Loucy (cell line): ENCODE measurements around the gene TMEM248.
"Not testable (repeated sequence)": the region's sequence is repeated elsewhere in the genome, so short reads cannot be mapped to it uniquely, and the experiment has no call there.

Experiments used
- H2AFZ ChIP-seq: fragments of 200-600 bp; sonication (generic); 2 replicates; pipeline ENCODE4 v1.6.0; 2016; ENCODE audit warnings: antibody characterized with exemption, mild to moderate bottlenecking, low read length, moderate library complexity
- H3F3A ChIP-seq: fragments of 200-600 bp; 2 replicates; pipeline ENCODE4 v1.6.0; 2016; ENCODE audit warnings: antibody characterized with exemption, low read depth, mild to moderate bottlenecking
- H3K27me3 ChIP-seq: fragments of 200-600 bp; sonication (generic); 2 replicates; pipeline ENCODE4 v1.6.1; 2014; ENCODE audit warnings: low read length, mild to moderate bottlenecking; ENCODE audit not compliant: insufficient read depth, poor library complexity, severe bottlenecking
- H3K36me3 ChIP-seq: fragments of 200-600 bp; sonication (generic); 2 replicates; pipeline ENCODE4 v1.6.1; 2016; ENCODE audit warnings: low read length; ENCODE audit not compliant: insufficient read depth
- H3K4me1 ChIP-seq: fragments of 200-600 bp; sonication (generic); 2 replicates; pipeline ENCODE4 v1.5.1; 2014; ENCODE audit warnings: low read length, mild to moderate bottlenecking; ENCODE audit not compliant: insufficient read depth, poor library complexity, severe bottlenecking
- H3K4me2 ChIP-seq: fragments of 200-600 bp; sonication (generic); 2 replicates; pipeline ENCODE4 v1.6.0; 2014; ENCODE audit warnings: antibody characterized with exemption, low read length, low read depth, mild to moderate bottlenecking; ENCODE audit not compliant: poor library complexity, severe bottlenecking
- H3K4me3 ChIP-seq: fragments of 200-600 bp; sonication (generic); 2 replicates; pipeline ENCODE4 v1.5.1; 2014; ENCODE audit warnings: low read length, mild to moderate bottlenecking, mixed read lengths; ENCODE audit not compliant: poor library complexity, severe bottlenecking
- H3K79me2 ChIP-seq: fragments of 200-600 bp; sonication (generic); 2 replicates; pipeline ENCODE4 v1.6.1; 2014; ENCODE audit warnings: low read length; ENCODE audit not compliant: insufficient read depth
- H3K9ac ChIP-seq: fragments of 200-600 bp; sonication (generic); 2 replicates; pipeline ENCODE4 v1.6.0; 2014; ENCODE audit warnings: mild to moderate bottlenecking, low read depth, low read length, moderate library complexity; ENCODE audit not compliant: poor library complexity, severe bottlenecking
- H3K9me2 ChIP-seq: fragments of 200-600 bp; sonication (generic); replicated peaks from 2 replicates; pipeline ENCODE4 v1.6.1; 2016; ENCODE audit warnings: low read depth, low read length, mixed read lengths
- H3K9me3 ChIP-seq: fragments of 200-600 bp; sonication (generic); 2 replicates; pipeline ENCODE4 v1.6.1; 2014; ENCODE audit warnings: mild to moderate bottlenecking, antibody characterized with exemption, low read length, low read depth; ENCODE audit not compliant: insufficient read depth
- H4K20me1 ChIP-seq: fragments of 200-600 bp; sonication (generic); 2 replicates; pipeline ENCODE4 v1.6.0; 2014; ENCODE audit warnings: antibody characterized with exemption, low read length, mild to moderate bottlenecking; ENCODE audit not compliant: insufficient read depth, poor library complexity, severe bottlenecking
- EZH2phosphoT487 ChIP-seq: fragments of 200-600 bp; IDR thresholded peaks from 2 replicates; pipeline ENCODE4 v1.6.1; 2018; ENCODE audit warnings: antibody characterized with exemption, mild to moderate bottlenecking, moderate library complexity, borderline replicate concordance
- TF ChIP-seq, protein P1 (sequence below): fragments of 200-600 bp; sonication (generic); conservative IDR thresholded peaks from 2 replicates; pipeline ENCODE4 v1.5.1; 2014; ENCODE audit warnings: mild to moderate bottlenecking, antibody characterized with exemption, low read length

TMEM248 gene

DNA sequence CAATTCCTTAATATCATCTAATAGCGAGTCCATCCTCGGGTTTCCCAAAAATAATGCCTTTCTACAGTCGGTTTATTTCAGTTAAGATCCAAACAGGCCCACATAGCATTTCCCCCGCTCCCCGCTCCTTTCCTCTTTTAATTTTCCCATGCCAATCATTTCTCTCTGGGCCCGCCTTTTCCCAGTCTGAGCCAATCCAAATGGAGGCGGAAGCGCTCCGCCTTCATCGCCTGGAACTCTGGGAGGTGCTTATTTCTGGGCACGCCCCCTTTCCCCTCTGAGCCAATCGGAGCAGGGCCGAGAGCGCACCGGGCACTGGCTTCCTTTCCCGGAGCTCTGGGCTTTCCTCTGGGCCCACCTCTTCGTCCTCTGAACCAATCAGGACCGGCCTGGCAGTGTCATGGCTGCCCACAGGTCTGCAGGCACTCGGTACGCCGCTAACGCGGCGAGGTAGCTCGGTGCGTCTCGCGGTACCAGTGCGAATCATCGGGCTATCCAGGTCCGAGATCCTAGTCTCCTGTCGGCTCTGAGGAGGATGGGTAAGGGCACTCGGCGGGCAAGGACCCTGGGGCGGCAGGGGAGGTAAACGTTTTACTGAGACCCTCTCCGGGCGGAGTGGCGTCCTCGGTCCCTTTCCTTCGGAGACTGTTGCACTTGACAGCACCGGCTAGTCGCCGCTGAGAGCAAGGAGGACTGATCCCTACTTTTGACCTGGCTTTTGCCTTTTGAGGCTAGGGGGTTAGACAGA is 75.6 kb downstream of the TMEM248 start, which contains the start of gene TYW1:
Gene TYW1 (plus strand): TSS at position 390 of the 748 bp plus-strand sequence. CDS start 146 bp downstream, at position 536.
- not testable (repeated sequence) for H3K9me2 ChIP-seq, H3K9me3 ChIP-seq, H3K4me1 ChIP-seq, H4K20me1 ChIP-seq, H3K27me3 ChIP-seq, H3K36me3 ChIP-seq, H3F3A ChIP-seq
- Histone ChIP-seq H3K4me3 (peak within 1 kb of the TSS; percentile 80), H3K79me2 (peaks cover 34% of the 10 kb centered on the region), H3K4me2 (peak within 1 kb of the TSS; percentile 83), H2AFZ (peak within 1 kb of the TSS; percentile 89), H3K9ac (peak within 1 kb of the TSS; percentile 79)

DNA sequence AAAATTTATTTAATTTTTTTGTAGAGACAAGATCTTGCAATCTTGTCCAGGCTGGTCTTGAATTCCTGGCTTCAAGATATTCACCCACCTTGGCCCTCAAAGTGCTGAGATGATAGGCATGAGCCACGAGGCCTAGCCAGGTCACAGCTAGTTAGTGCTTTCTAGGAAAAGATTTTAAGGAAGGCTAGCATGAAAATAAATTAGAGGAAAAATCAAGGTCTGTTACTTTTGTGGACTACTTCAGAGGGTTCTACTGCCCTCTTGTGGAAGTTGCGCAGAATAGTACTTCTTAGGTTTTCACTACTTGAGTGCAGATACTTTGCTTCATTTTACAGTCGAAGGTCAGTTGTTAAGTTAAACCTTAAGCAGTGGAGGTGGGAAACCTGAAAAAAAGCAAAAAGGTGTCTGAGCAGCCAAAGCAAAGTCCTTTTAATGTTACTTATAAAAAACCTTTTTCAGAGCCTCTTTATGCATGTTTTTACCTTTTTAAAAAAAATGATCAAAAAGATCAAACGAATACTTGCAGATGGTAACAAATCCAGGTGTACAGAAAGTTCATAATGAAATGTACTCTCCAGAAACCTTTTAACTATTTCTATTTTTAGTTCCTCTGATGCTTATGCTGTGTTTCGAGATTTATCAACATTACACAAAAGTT is 79.7 kb downstream of the TMEM248 start:
- H3K27me3 ChIP-seq, H3K9me2 ChIP-seq, H3K9me3 ChIP-seq, H3K36me3 ChIP-seq, H3K4me2 ChIP-seq, H3K4me3 ChIP-seq, H2AFZ ChIP-seq, H3K4me1 ChIP-seq, H4K20me1 ChIP-seq, H3F3A ChIP-seq, H3K9ac ChIP-seq: not testable (repeated sequence)
- peaks cover 14% of the 10 kb centered on the region; the same call in 1 of the 2 replicates for H3K79me2 ChIP-seq

DNA sequence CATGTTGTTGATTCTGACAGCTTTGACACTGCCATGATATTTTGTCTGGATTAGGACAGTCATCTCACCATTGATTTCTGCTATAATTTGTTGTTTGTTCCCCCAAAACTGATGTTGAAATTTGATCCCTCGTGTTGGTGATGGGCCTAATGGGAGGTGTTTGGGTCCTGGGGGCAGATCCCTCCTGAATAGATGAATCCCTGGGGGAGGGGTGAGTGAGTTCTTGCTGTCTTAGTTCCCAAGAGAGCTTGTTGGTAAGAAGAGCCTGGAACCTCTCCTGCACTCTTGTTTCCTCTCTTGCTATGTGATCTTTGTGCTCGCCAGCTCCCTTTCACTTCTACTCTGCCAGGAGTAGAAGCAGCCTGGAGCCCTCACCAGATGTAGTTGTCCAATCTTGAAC is 83.1 kb downstream of the TMEM248 start:
- not testable (repeated sequence) for H3K9me2 ChIP-seq, H2AFZ ChIP-seq, H3K4me1 ChIP-seq, H3F3A ChIP-seq, H3K79me2 ChIP-seq, H3K27me3 ChIP-seq, H3K4me2 ChIP-seq, H3K4me3 ChIP-seq, H4K20me1 ChIP-seq, H3K9me3 ChIP-seq, H3K9ac ChIP-seq
- H3K36me3 ChIP-seq, result peaks cover 15% of the 10 kb centered on the region; the same call in 1 of the 2 replicates

DNA sequence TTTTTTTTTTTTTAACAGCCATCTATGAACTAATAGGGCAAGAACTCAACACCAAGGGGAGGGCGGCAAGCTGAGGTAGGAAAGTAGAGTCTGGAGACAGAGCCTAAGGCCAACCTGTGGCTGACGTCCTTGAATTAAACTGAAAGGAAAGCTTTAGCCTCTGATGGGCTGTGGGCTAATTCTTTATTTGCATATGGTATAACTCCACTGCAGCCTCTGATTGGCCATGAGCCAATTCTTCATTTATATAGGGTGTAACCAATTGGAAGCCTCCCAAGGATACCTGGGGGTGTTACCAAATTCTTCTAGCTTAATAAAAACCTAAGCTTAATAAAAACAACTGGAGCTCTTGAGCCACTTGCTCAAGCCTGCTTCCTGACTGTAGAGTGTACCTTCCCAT is 85.9 kb downstream of the TMEM248 start:
- Histone ChIP-seq H3K9ac (no peak overlapping the region), H4K20me1 (no peaks in the 10 kb centered on the region), H3K9me2 (no peaks in the 10 kb centered on the region), H3K79me2 (no peaks in the 10 kb centered on the region), H3K4me3 (no peak overlapping the region), H3F3A (no peaks in the 10 kb centered on the region), H3K4me1 (no peaks in the 10 kb centered on the region), H3K36me3 (peaks cover 26% of the 10 kb centered on the region; the same call in 1 of the 2 replicates), H2AFZ (no peak overlapping the region), H3K4me2 (no peak overlapping the region), H3K27me3 (no peaks in the 10 kb centered on the region), H3K9me3 (no peaks in the 10 kb centered on the region)
- TF ChIP-seq, protein P1, sequence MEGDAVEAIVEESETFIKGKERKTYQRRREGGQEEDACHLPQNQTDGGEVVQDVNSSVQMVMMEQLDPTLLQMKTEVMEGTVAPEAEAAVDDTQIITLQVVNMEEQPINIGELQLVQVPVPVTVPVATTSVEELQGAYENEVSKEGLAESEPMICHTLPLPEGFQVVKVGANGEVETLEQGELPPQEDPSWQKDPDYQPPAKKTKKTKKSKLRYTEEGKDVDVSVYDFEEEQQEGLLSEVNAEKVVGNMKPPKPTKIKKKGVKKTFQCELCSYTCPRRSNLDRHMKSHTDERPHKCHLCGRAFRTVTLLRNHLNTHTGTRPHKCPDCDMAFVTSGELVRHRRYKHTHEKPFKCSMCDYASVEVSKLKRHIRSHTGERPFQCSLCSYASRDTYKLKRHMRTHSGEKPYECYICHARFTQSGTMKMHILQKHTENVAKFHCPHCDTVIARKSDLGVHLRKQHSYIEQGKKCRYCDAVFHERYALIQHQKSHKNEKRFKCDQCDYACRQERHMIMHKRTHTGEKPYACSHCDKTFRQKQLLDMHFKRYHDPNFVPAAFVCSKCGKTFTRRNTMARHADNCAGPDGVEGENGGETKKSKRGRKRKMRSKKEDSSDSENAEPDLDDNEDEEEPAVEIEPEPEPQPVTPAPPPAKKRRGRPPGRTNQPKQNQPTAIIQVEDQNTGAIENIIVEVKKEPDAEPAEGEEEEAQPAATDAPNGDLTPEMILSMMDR, result no peak
- no peak for TF ChIP-seq EZH2phosphoT487
